Activated T-cell treated with anti-CD3 and anti-CD28 coated beads for 48 hours (primary cell): ENCODE data around the gene SKAP2.

Experiments
- DNase-seq: peaks from one replicate; pipeline ENCODE4 v3.0.0-alpha.2; 2020; ENCODE audit warnings: low read depth

Gene SKAP2

GRCh38 chr7:26759108-26759507 lies 105.3 kb downstream of the SKAP2 start:
- DNase-seq: no peak

DNA sequence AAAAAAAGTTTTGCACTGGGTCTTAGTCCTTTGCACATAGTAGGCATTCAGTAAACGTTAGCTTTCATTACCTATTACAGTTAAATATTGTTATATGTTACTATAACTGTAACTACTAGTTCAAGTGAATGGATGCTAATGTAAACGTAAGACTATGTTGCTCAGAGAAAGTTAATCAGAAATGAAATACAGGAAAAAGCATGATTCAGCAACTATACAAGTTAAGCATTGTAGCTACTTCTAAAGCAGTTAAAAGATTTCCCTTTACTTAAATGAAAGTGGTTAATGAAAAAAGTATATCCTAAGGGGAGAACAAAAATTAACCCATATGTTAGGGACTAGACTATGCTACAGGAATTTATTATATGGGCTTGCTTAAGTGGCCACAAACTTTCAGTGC lies 121.2 kb downstream of the SKAP2 start:
- no peak for DNase-seq

GRCh38 chr7:26735976-26736600 lies 128.3 kb downstream of the SKAP2 start:
- DNase-seq: no peak

- DNase-seq: no peak
These were observed 135.1 kb downstream of the SKAP2 start for GRCh38 chr7:26729150-26729775.

DNA sequence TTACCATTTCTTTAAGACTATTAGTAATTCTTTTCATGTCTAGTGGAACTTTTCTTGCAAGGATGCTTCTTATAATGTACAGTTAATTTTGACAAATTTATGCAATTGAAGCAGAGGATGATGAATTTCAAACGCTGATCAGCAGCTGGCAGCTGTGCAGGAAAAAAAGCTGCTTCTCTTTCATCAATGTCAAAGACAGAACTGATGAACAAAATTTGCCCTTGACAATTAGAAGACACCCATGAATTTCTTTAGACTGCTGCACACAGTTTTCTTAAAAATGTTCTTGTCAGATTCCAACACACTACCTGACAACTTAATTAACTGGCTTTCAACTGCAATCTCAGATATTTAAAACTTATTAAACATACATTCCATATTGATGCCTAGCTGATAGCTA lies 138.3 kb downstream of the SKAP2 start:
- DNase-seq: no peak

DNA sequence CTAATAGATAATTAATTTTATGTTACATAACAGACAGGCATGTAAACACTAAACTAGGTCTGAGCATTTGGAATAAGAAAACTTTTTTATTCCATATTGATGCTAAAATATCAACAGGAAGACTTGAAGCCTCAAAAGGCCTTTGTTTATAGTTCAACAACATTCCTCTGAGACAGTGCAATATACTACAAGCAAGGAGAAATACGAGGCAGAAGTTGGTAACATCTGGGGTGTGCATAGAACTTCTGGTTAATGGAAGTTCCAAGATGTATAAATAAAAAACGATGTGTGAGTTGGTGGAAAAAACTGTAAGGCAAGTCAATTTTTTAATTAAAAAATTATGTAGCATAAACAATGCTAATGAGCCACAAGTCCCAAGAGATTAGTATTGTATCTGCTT lies 139.6 kb downstream of the SKAP2 start:
- DNase-seq: no peak

DNA sequence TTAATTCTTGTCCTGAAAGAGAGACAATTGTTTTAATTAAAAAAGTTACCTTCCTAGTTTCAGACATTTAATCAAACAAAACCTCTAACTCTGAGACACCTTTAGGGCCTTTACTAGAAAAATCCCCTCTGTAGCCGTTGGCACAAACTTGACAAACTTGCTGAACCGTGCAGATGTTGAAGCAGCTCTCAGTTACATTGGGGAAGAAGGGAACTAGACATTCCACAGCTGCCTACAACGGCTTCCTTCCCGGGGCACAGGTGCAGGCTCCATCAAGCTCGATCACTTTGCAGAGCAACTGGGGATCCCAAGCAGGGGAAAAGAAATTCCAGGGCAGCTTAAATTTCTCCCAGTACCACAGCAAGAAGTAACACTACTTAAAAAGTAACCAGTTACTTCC lies 141.3 kb downstream of the SKAP2 start:
- DNase-seq: no peak

DNA sequence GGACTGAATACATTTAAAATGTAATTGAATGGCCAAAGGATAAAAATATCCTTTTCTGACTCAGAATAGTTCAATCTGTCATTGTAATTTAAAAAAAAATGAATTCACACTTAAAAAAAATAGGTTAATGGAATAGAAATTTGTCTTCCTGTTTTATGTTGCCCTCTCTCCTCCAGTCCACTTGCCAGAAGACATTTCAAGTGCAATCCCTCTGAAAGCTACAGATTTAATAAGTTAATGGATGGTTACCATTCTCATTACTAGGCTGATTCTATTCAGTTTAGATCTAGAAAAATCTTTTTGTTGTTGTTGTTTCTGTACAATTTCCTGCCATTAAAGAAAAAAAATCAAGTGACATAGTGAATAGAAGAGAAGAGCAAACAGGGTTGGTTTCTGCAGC lies 142.9 kb downstream of the SKAP2 start:
- no peak for DNase-seq

DNA sequence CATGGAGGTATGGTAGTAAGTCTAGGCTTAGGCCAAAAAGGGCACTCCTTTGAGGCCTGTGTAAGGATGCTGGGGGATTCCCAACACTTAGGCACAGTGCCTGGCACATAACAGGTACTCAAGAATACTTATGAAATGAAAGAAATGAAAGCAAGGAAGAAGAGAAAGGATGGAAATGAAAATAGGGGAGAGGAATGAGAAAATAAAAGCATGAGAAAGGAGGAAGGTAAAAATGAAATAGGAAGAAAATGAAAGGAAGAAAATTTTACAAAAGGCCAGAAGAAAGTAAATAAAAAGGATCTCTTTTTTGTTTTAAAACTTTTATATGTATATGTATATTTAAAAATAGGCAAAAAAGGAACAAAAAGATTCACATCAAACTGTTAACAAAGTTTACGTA lies 146.3 kb downstream of the SKAP2 start:
- DNase-seq: no peak

DNA sequence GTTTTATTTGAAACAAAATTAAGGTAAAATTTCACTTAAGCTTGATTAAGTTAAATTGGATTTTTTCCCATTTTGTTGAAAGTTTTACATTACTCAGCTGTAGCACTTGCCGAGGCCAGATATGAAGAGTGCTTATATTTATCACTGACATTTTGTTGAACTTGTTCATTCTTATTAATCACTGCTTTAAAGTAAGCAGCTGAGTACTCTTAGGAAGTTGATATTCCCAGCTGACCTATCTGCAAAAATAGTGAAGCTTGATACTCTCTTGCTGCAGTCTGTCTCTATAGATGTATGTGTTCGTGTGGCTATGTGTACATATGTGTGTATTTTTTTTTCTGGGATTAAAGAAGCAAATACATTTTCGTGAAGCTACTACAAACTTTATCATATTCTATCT lies 150.0 kb downstream of the SKAP2 start:
- DNase-seq: no peak

DNA sequence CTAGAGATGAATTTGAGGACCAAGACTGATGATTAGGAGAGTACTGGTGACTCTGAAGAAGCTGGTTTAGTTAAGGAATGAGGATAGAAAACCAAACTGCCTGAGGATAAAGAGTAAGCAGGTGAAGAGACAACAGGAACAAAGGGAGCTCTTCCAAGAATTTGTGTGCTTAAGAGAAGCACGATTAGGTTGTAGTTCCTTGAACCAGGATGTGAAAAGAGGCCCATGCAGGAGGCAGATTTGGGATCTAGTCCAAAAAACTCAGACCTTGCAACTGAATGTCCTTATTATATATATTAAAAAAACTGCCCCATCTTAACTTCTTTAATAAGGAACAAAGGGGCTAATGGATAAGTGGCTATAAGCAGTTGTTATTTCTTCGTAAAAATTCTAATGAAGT lies 150.4 kb downstream of the SKAP2 start:
- DNase-seq: no peak

DNA sequence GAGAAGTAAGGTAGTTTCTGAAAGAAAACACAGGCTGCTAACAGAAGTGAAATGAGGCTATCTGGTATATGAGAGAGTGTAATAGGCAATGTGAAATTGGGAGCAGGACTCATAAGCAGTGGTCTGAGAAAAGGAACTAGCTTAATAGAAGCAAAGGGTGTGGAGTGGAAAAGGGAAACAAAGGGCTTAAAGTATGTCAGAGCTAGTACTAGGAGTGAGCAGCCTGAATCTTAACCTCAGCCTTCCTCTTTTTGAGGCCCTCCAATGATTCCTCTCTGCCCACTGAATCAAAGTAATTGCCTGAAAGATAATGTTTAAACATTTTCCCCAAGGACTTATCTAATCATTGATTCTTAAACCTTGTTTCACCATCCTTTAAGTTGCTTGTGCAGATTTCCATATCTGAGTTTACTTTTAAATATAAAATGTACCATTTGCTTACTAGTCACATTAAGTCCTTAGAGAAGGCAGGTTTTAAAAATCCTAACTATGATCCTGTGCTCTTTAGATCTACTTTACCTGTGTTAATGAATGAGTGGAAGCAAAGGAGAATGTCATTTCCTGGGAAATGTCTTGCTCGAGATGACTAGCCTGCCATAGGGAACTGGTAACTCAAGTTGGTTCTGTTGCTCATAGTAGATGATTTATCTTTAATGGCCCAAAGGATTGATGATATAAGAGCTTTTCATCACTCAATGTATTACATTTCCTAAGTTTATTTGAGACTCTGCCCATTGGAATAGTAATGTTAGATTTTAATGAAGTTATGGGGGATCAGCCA lies 155.0 kb downstream of the SKAP2 start:
- DNase-seq: no peak

DNA sequence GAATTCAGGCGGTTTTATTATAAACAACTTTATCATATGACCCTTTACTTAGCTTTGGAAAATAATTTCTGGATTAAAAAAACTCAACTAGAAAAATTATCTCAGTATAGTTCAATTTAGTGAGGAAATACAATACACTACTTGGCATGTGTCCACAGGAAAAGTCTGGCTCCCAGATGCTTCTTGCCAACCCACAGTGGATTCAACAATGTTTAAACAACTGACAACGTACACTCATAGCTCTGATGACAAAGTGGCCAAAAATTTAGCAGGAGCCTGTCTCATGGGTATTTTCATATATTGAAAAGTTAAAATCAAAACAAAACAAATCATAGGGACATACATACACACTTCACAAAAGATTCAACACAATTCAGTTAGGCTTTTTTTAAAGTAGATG lies 158.8 kb downstream of the SKAP2 start:
- no peak for DNase-seq

- DNase-seq: no peak
These were observed 159.6 kb downstream of the SKAP2 start for GRCh38 chr7:26704786-26705185.

DNA sequence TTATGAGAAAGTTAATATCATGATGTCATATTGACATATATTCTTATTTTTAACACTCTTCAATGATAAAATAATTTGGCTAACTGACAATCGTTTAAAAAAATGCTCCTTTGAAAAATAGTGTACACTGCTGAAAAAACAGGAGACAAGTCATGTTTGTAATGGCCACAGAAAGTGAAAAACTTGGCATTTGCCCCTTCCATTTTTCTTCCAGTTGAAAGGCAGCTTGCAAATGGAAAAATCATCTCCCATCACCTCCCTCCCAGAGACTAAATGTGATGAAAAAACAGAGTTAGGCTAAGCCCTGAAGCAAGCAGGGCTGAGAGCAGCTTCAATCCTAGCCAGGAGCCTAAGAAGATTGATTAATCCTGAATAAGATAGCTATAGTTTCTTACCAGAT lies 160.4 kb downstream of the SKAP2 start:
- DNase-seq: no peak

DNA sequence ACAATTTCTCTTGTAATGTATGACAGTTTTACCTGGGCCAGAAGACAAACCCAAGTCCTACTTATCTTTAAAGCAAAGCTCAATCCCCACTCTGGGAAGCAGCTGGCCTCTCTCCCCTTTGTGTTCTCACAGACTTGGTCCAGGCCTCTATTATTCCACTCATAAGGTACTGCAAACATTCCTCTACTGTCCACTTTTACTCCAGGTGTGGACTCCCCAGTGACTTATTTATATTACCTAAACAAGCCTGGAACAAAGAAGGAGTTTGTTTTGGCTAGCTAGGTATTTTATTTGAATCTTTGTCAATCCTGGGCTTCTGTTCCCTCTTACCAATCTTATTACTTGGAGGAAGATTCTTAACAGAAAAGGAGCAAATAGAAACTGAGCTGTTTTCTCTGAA lies 163.5 kb downstream of the SKAP2 start:
- DNase-seq: no peak

GRCh38 chr7:26700386-26700785 lies 164.0 kb downstream of the SKAP2 start:
- no peak for DNase-seq

DNA sequence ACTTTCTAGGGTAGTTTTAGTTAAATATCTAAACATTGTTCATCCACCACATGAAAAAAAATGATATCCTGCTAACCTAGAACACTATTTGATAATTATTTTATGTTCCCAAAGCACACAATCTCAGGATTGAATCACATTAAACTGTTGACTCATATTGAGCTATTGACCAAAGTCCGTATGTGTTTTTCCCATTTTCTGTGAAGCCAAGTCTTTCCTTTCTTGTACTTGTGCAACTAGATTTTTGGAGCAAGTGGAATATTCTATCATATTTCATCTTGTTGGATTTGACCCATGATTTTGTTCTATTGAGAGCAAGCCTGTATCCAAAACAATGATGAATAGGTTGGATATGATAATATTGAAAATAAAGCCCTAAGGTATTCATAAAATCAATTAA lies 164.6 kb downstream of the SKAP2 start:
- DNase-seq: no peak

GRCh38 chr7:26698806-26699205 lies 165.6 kb downstream of the SKAP2 start:
- no peak for DNase-seq

GRCh38 chr7:26698194-26698593 lies 166.2 kb downstream of the SKAP2 start:
- DNase-seq: no peak

- DNase-seq: no peak
These were observed 167.4 kb downstream of the SKAP2 start for GRCh38 chr7:26696978-26697377.

- DNase-seq: no peak
These were observed 168.2 kb downstream of the SKAP2 start for GRCh38 chr7:26696161-26696560.

- no peak for DNase-seq
These were observed 169.7 kb downstream of the SKAP2 start for GRCh38 chr7:26694713-26695112.

- DNase-seq: no peak
These were observed 170.2 kb downstream of the SKAP2 start for GRCh38 chr7:26694141-26694540.
